ENCODE measurements around the gene ZNF532. TPM values are rescaled to one million over a fixed set of nuclear protein-coding genes. Genes with fewer than 3 reads are reported as not detected.
A peak's percentile ranks its signal among the peaks of the same experiment; 100 is the strongest.

Gene ZNF532
- total RNA-seq, 1 experiment from 2014 or later = 49.8 TPM

DNA sequence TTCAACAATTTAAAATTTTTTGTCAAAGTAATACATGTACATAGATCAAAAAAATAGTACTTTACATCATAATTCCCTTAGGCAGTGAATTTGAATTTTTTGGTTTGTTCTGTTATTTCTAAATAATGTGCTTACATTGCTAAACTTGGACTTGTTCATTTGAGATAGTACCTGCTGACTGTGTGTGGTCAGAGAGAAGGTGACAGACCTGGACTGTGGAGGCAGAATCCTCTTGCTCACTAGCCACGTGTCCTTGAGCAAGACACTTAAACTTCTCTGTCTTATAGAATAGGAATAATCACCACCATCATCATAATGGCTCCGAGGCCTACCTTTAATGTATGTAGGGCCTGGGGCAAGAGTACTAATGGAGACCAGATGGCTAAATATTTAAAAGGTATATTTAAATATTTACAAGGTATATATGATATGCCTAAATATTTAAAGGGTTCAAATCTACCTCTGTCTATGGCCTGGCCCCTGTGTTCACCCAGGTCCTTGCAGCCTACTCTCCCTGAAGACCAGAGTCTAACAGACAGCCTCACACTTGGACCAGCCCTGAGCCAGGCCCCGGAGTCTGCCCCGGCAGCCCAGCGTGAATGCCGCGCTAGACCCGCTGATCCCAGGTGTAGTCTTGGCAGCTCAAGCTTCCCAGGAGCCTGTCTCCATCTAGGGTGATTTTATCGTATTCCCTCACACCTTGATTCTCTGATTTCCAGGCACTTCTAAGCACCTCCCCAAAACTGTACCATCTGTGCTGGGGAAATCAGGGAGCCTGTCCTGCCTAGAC lies 33.5 kb downstream of the ZNF532 start:
- ChIA-PET CTCF (no interaction called here), POLR2A (no interaction called here)
- no peak overlapping the region for H3K4me3 ChIP-seq (ENCODE audit: low read depth in 2 of 2, low read length in 2 of 2)
- no peak for TF ChIP-seq TCF7L2 (IDR thresholded peaks at IDR 0.05; ENCODE audit: low read depth, low read length)
- TF ChIP-seq, protein P1, sequence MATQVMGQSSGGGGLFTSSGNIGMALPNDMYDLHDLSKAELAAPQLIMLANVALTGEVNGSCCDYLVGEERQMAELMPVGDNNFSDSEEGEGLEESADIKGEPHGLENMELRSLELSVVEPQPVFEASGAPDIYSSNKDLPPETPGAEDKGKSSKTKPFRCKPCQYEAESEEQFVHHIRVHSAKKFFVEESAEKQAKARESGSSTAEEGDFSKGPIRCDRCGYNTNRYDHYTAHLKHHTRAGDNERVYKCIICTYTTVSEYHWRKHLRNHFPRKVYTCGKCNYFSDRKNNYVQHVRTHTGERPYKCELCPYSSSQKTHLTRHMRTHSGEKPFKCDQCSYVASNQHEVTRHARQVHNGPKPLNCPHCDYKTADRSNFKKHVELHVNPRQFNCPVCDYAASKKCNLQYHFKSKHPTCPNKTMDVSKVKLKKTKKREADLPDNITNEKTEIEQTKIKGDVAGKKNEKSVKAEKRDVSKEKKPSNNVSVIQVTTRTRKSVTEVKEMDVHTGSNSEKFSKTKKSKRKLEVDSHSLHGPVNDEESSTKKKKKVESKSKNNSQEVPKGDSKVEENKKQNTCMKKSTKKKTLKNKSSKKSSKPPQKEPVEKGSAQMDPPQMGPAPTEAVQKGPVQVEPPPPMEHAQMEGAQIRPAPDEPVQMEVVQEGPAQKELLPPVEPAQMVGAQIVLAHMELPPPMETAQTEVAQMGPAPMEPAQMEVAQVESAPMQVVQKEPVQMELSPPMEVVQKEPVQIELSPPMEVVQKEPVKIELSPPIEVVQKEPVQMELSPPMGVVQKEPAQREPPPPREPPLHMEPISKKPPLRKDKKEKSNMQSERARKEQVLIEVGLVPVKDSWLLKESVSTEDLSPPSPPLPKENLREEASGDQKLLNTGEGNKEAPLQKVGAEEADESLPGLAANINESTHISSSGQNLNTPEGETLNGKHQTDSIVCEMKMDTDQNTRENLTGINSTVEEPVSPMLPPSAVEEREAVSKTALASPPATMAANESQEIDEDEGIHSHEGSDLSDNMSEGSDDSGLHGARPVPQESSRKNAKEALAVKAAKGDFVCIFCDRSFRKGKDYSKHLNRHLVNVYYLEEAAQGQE (IDR thresholded peaks at IDR 0.05; ENCODE audit: insufficient read depth in 1 of 2, low read depth in 2 of 2, low read length in 1 of 2) = no peak
- TF ChIP-seq SIN3A (IDR thresholded peaks at IDR 0.05; ENCODE audit: borderline replicate concordance, insufficient read depth, low read depth, low read length) = no peak
- TF ChIP-seq CTCF (IDR thresholded peaks at IDR 0.05) = no peak
- TF ChIP-seq POLR2AphosphoS5 (IDR thresholded peaks at IDR 0.05; ENCODE audit: low read depth, low read length) = no peak
- in situ Hi-C loops (cut with HindIII; ENCODE audit: low pct_unique_long_range_greater_than_20kb, low sequenced_read_pairs) (no loop called here), intact Hi-C loops (cut with micrococcal nuclease; ENCODE audit: unreplicated experiment) (no loop called here)
- no peaks in the 10 kb centered on the region for H3K27me3 ChIP-seq (ENCODE audit: control insufficient read depth, insufficient read depth, low read length)
- H3K36me3 ChIP-seq (ENCODE audit: control insufficient read depth, insufficient read depth, low read length) = no peaks in the 10 kb centered on the region
- no peak overlapping the region; the same call in 1 of the 2 replicates for H3K27ac ChIP-seq (ENCODE audit: low read length)
- DNase-seq (ENCODE audit: low read depth, low spot score) = no peak
- BruUV-seq (replicated peaks) = no TSS peak
- ATAC-seq = no peak
- no peaks in the 10 kb centered on the region for H3K9me3 ChIP-seq (ENCODE audit: control insufficient read depth, insufficient read depth, low read depth, low read length)
- H3K4me1 ChIP-seq (ENCODE audit: control insufficient read depth, insufficient read depth, low read length) = no peaks in the 10 kb centered on the region; the same call in none of the 2 replicates

- Histone ChIP-seq H3K27me3 (ENCODE audit: control insufficient read depth, insufficient read depth, low read length) (no peaks in the 10 kb centered on the region), H3K4me3 (ENCODE audit: low read depth in 2 of 2, low read length in 2 of 2) (no peak overlapping the region), H3K27ac (ENCODE audit: low read length) (0 out of 2 replicates have a peak overlapping the region, but pooled peaks have one; percentile 17), H3K36me3 (ENCODE audit: control insufficient read depth, insufficient read depth, low read length) (no peaks in the 10 kb centered on the region), H3K4me1 (ENCODE audit: control insufficient read depth, insufficient read depth, low read length) (no peaks in the 10 kb centered on the region; the same call in none of the 2 replicates), H3K9me3 (ENCODE audit: control insufficient read depth, insufficient read depth, low read depth, low read length) (no peaks in the 10 kb centered on the region)
- in situ Hi-C loops (cut with HindIII; ENCODE audit: low pct_unique_long_range_greater_than_20kb, low sequenced_read_pairs) = no loop called here
- intact Hi-C loops (cut with micrococcal nuclease; ENCODE audit: unreplicated experiment) = no loop called here
- DNase-seq (ENCODE audit: low read depth, low spot score) (no peak), ATAC-seq (no peak)
- TF ChIP-seq, protein P1 (IDR thresholded peaks at IDR 0.05; ENCODE audit: insufficient read depth in 1 of 2, low read depth in 2 of 2, low read length in 1 of 2) = no peak
- TF ChIP-seq SIN3A (IDR thresholded peaks at IDR 0.05; ENCODE audit: borderline replicate concordance, insufficient read depth, low read depth, low read length) (no peak), CTCF (IDR thresholded peaks at IDR 0.05) (no peak), TCF7L2 (IDR thresholded peaks at IDR 0.05; ENCODE audit: low read depth, low read length) (no peak), POLR2AphosphoS5 (IDR thresholded peaks at IDR 0.05; ENCODE audit: low read depth, low read length) (no peak)
- CTCF ChIA-PET = no interaction called here
- POLR2A ChIA-PET = no interaction called here
- BruUV-seq (replicated peaks) = no TSS peak
Measured at GRCh38 chr18:58900015-58900649, 35.5 kb downstream of the ZNF532 start.
